Measurements from ENCODE around the gene P2RY2.

Gene P2RY2

GRCh38 chr11:73218106-73218829 is at the start of gene P2RY2:
Gene P2RY2 (plus strand): TSS chr11:73218281. CDS start chr11:73234160, 15,879 bp downstream.
- DNase-seq = no peak

- DNase-seq = no peak
Measured at GRCh38 chr11:73168925-73169579, 49.0 kb upstream of the P2RY2 start.

- no peak for DNase-seq
Measured at GRCh38 chr11:73170140-73170539, 47.9 kb upstream of the P2RY2 start.

DNA sequence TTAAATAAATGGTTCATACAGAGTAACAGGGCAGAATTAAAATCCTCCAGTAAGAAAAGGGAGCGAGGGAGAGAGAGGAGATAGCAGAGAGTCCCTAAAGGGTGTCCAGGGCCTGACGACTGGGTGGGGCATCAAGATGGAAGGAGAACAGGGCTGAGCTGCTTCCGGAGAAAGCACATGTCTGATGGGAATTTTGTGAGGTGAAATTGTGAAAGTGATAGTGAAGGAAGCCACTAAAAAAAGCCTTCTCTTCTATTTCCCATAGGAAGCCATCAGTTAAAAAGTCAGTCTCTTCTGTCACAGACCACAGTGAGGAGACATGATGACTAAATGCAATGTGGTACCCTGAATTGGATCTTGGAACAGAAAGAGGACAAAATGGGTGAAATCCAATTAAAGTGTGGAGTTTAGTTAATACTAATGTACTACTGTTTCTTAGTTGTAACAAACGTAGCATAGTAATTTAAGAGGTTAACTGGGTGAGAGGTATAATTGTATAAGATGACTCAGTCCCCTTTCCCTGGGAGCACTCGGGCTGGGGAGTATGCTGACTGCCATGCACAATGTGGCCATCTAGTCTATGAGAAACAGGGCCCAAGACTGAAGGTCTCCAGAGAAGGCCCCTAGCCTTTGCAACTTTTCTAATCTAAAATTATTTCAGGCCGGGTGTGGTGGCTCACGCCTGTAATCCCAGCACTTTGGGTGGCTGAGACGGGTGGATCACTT is 46.5 kb upstream of the P2RY2 start:
- no peak for DNase-seq

DNA sequence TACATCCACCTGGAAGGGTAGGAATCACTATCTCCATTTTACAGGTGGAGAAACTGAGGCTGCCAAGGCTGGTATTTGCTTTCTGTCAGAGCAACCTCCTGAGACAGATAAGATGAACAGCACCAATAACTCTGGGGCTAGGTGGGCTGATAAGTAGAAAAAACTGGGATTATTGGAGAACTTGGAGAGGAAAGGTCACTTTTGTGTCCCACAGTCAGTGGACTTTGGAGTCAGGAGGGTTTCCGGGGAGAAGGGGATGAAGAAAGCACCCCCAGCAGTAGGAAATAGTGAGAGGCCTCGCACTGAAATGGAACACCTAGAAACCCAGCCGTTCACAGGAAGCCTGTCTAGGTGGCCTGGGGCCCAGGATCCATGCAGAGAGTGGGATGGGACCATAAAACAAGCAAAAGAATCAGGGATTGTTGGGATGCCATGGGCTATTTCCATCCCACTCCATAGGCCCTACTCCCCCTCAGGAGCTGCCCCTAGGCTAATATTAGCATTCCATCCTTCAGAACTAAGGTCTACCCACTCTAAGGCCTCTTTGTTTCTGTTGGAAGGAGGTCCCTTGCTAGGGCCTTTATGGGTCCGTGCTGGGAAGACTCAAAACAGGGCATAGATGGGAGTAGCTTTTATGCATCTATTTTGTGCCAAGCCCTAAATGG is 45.0 kb upstream of the P2RY2 start:
- no peak for DNase-seq

DNA sequence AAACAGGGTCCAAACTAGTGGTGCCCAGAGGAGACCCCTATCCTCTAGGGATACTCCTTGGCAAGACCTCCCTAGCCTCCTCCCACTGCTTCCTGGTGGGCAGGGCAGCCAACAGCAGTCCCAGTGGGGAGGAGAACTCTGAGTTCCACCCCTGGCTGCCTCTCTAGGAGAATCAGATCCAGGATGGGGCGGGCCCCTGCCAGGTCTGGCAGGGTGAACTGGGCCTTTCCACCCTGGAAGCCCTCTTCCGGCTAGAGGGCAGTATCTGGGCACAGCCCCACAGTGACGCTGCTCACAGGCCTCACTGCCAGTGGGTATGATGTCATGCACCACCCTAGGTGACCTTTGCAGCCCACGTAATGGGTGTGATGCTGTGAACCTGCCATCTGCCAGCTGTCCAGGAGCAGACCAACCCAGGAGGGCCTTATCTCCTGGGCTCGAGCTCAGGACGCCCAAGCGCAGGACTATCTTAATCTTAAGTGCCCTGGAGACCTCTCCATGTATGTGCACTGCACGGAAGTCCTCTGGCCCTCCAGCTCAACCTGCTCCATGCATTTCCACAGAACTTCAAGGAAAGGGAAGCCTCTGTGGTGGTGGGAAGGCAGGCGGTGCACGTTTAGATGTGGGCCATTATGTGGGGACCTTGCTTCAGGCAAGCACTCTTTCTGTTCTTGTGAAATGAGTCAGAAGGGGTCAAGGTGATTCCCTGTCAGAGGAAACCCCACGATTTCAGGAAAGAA is 44.2 kb upstream of the P2RY2 start:
- no peak for DNase-seq

DNA sequence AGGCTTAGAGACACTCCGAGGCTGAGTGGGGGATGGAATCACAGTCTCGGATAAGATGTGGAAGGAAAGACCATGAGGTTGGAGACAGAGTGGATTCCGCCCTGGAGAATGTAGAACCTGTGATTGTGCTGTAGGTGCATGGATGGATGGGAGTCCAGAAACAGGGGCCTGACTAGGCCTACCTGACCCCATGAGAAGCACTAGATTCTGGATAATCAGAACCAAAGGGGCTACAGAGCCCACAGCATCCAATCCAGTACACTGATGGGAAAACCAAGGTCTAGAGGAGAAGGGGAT is 43.6 kb upstream of the P2RY2 start:
- no peak for DNase-seq

GRCh38 chr11:73175551-73176144 is 42.4 kb upstream of the P2RY2 start:
- DNase-seq = no peak

- DNase-seq = no peak
Measured at GRCh38 chr11:73176145-73176873, 41.8 kb upstream of the P2RY2 start.

DNA sequence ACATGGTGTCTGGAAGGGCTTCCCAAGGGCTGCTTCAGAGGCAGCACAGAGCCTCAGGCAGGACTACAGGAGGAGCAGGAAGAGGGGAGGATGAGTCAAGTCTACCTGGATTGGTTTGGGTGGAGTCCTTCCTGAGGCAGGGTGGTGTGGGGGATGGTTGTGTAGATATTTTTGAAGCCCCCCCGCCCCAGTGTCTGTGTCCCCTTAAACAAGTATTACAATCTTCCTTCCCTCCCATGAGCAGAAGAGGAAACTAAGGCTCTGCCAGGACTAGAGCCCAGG is 41.3 kb upstream of the P2RY2 start:
- DNase-seq = no peak

GRCh38 chr11:73177380-73177777 is 40.7 kb upstream of the P2RY2 start:
- no peak for DNase-seq

DNA sequence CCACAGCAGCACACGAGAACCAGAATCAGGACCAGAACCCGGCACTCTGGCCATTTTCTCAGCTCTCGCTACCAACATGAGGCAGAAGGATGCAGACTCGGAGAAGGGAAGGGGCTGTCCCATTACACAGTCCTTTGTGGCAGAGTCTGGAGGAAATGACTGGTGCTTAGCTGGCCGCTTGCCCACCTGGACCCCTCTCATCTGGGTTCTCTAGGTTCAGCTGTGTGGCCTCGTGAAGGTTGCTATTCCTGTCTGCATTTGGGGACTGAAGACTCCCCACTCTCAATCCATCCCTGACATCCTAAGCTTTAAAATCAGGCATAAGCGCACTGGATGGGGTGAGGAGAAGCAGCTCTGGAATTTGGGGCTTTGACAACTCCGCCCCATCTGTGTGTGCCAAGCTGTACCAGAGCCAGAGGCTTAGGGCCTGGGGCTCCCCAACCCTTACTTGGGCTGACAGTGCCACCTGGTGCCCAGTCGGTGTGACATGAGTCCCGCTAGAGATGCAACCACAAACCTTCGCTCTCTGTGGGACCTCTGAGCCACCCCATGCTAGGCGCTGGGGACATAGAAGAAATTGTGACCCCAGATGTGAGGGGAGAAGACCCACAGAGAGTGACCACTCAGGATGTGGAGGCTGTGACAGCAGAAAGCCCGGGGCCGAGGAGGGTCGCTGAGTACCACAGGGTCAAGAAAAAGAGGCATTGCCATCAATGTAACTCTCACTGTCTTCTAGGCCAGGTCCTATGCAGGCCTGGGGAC is 40.1 kb upstream of the P2RY2 start:
- DNase-seq = peak; percentile 52

DNA sequence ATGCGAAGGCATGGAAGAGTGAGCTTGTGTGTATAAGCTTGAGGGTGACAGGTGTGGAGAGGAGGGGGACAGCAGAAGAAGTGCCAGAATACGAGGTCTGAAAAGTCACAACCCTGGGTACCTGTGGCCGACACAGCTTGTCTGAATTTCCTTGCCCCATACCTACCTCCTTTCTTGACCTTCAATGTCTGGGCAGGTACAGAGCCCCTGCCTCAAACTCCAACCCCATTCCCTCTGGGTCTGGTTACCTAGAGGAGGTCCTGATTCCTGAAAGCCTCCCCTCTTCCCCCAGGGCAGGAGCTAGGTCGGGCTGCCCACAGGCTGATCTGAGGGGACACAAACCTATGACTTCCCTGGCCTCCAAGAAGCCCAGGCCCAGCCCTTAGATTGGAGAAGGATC is 39.4 kb upstream of the P2RY2 start:
- DNase-seq = no peak

DNA sequence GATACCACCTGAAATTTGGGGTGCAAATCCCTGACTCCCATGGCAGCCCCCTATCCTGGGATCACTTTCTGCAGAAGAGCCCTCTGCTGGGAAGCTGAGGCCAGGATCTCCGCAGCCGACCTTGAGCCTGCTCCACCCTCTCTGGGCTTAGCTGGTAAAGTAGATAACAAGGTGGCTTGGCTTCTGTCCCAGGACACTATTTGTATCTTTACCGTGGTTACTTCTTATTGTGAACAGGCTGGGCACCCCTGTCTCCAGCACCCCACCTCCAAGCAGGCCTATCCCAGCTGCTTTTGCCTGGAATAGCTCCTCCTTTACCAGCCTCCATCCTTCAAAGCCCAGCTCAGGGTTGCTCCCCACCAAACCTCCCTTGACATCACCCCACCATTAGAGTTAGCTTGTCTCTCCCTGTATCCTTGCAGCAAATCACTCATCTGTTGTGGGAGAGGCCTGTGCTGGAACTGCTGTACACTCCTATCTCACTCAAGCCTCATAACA is 35.2 kb upstream of the P2RY2 start:
- DNase-seq = no peak

DNA sequence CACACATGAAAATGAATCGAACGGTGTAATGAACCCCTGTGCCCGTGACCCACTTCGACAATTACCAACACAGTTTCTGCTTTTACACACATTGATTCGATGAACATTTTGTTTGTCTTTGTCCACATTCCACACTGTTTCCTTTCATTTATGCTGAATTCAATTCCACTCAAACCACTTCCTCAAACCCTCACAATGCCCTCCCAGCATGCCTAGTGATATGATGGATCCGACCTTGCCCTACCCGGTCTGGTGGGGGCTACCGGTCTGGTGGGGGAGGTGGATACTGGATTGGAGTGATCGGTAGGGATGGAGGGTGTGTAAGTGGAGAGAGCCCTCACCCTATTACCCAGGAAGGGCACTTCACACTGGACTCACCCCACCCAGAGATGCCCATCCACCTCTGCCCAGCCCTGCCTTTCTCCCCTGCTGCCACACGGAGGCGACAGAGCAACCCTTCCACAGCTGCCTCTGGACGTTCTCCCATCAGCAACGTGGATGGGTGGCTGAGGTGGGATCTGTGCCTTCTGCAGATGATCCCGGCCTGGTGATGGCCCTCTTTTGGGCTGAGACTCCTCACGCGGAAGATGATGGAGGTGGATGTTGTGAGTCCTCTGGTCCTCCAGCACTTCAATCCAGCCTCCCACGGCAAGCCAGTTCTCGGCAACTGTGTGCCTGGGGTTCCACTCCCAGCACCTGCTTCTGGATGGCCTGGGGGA is 33.0 kb upstream of the P2RY2 start:
- peak; percentile 61 for DNase-seq

DNA sequence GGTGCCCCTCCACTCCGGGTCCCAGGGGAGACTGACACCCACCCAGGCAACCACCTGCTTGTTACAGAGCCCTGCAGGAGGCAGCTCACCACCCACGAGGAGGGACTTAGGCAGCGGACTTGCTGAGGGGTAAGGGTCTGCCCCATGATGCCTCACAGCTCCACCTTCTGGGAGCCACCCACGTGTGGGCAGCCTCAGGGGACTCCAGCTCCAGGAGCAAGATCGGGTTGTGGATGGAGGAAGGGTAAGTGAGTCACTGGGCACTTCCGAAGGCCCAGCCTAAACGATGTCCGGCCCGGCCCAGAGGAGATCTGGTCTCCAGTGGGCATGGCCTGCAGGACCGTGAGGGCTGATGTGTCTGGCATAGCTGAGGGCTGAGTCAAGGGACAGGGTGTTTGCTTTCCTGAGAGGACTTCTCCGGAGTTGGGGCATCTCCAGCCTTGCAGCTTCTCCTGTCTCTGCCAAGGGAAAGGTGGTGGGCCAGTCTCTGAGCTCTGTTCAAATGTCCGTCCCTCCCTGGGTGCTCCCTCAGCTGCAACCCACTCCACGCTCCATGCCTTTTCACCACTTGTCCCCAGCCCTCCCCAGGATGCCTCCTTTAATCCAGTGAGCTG is 32.3 kb upstream of the P2RY2 start:
- peak; percentile 23 for DNase-seq

GRCh38 chr11:73186294-73186850 is 31.7 kb upstream of the P2RY2 start:
- no peak for DNase-seq

DNA sequence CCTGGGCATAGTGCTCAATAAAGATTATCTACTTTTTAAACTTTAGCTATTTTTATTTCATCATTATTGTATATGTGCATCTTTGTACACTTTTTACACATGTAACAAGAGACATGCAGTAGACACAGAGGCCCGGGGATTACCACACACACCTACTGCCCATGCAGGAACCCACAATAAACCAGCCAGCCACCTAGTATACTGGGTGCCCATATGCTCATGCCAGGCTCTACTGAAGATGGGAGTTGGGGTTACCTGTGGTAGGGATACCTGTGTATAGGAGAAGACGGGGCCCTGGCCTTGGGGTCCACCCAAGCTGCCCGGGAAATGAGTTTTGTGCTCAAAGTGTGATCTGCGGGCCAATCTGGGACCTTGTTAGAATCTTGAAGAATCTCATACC is 31.2 kb upstream of the P2RY2 start:
- no peak for DNase-seq

- DNase-seq = no peak
Measured at GRCh38 chr11:73187854-73188253, 30.2 kb upstream of the P2RY2 start.

GRCh38 chr11:73188301-73188700 is 29.8 kb upstream of the P2RY2 start:
- no peak for DNase-seq
